ENCODE results near the gene BBS2. TPM values are rescaled to one million over a fixed set of nuclear protein-coding genes. Genes with fewer than 3 reads are reported as not detected.

Gene BBS2
- total and polyA plus RNA-seq, 2 experiments from 2014 or later, result 31.5 to 39.0 TPM

DNA sequence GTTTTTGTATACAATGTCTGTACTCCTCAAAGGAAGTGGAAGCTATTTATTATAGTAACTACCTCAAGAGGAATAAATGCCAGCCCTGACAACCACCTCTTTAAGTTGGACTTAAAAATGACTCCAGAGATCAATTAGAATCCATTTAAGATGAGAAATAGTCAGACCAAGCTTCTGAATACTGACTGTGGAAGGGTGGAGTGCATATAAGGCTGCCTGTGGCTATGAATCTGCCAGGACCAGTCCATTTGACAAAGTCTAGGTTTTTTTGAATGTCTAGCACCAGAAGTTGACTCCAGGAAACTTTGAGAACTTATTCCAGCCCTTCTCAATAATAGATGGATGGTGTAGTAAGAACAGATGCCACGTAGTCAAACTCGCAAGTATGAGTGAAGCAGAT lies 53.5 kb downstream of the BBS2 start:
- no peaks in the 10 kb centered on the region for H3K36me3 ChIP-seq (replicated peaks; ENCODE audit: insufficient read depth, low read depth)
- H3K4me3 ChIP-seq, result no peak overlapping the region
- H3K27ac ChIP-seq, result no peak overlapping the region
- H3K4me2 ChIP-seq, result no peak overlapping the region
- TF ChIP-seq EZH2phosphoT487 (IDR thresholded peaks at IDR 0.05; ENCODE audit: low read depth, severe bottlenecking, unreplicated experiment), result no peak
- no peak for TF ChIP-seq EZH2 (IDR thresholded peaks at IDR 0.05; ENCODE audit: borderline replicate concordance)
- TF ChIP-seq, protein P1, sequence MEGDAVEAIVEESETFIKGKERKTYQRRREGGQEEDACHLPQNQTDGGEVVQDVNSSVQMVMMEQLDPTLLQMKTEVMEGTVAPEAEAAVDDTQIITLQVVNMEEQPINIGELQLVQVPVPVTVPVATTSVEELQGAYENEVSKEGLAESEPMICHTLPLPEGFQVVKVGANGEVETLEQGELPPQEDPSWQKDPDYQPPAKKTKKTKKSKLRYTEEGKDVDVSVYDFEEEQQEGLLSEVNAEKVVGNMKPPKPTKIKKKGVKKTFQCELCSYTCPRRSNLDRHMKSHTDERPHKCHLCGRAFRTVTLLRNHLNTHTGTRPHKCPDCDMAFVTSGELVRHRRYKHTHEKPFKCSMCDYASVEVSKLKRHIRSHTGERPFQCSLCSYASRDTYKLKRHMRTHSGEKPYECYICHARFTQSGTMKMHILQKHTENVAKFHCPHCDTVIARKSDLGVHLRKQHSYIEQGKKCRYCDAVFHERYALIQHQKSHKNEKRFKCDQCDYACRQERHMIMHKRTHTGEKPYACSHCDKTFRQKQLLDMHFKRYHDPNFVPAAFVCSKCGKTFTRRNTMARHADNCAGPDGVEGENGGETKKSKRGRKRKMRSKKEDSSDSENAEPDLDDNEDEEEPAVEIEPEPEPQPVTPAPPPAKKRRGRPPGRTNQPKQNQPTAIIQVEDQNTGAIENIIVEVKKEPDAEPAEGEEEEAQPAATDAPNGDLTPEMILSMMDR (IDR thresholded peaks at IDR 0.05; ENCODE audit: poor library complexity), result no peak
- DNase-seq (ENCODE audit: low spot score), result no peak
- 94% methylated on average over 2 of the region's 2 CpGs for WGBS (ENCODE audit: low lambda C conversion rate, missing lambda C conversion rate)
- H3K27me3 ChIP-seq, result no peaks in the 10 kb centered on the region
- no peaks in the 10 kb centered on the region for H3K79me2 ChIP-seq
- no peaks in the 10 kb centered on the region for H3K9me3 ChIP-seq (ENCODE audit: low read depth)
- no peaks in the 10 kb centered on the region for H3K4me1 ChIP-seq (ENCODE audit: insufficient read depth)
- no peaks in the 10 kb centered on the region for H4K20me1 ChIP-seq (ENCODE audit: insufficient read depth, poor library complexity, severe bottlenecking)
- no peak overlapping the region for H2AFZ ChIP-seq
- H3K9me2 ChIP-seq (replicated peaks; ENCODE audit: insufficient read depth), result no peaks in the 10 kb centered on the region

DNA sequence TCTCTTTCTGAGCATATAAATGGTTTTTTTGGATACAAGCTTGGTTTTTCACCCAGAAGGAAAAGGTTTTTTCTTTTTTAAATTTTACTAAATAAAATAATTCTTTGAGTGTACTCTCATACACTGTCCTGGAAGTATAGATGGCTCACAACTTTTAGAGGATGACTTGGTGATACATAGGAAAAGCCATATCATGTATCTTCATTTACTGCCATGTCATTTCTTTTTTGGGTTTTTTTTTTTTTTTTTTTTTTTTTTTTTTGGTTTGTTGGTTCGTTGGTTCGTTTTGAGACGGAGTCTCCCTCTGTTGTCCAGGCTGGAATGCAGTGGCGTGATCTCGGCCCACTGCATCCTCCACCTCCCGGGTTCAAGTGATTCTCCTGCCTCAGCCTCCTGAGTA lies 56.7 kb downstream of the BBS2 start:
- Histone ChIP-seq H3K79me2 (no peaks in the 10 kb centered on the region), H3K27ac (no peak overlapping the region), H3K9me3 (ENCODE audit: low read depth) (no peaks in the 10 kb centered on the region), H3K36me3 (replicated peaks; ENCODE audit: insufficient read depth, low read depth) (no peaks in the 10 kb centered on the region), H2AFZ (no peak overlapping the region), H4K20me1 (ENCODE audit: insufficient read depth, poor library complexity, severe bottlenecking) (no peaks in the 10 kb centered on the region), H3K4me3 (no peak overlapping the region), H3K4me1 (ENCODE audit: insufficient read depth) (no peaks in the 10 kb centered on the region), H3K4me2 (no peak overlapping the region), H3K9me2 (replicated peaks; ENCODE audit: insufficient read depth) (no peaks in the 10 kb centered on the region), H3K27me3 (no peaks in the 10 kb centered on the region)
- DNase-seq (ENCODE audit: low spot score), result no peak
- TF ChIP-seq EZH2phosphoT487 (IDR thresholded peaks at IDR 0.05; ENCODE audit: low read depth, severe bottlenecking, unreplicated experiment) (no peak), EZH2 (IDR thresholded peaks at IDR 0.05; ENCODE audit: borderline replicate concordance) (no peak)
- TF ChIP-seq, protein P1 (IDR thresholded peaks at IDR 0.05; ENCODE audit: poor library complexity), result no peak
- 96% methylated on average over 6 of the region's 6 CpGs for WGBS (ENCODE audit: low lambda C conversion rate, missing lambda C conversion rate)

DNA sequence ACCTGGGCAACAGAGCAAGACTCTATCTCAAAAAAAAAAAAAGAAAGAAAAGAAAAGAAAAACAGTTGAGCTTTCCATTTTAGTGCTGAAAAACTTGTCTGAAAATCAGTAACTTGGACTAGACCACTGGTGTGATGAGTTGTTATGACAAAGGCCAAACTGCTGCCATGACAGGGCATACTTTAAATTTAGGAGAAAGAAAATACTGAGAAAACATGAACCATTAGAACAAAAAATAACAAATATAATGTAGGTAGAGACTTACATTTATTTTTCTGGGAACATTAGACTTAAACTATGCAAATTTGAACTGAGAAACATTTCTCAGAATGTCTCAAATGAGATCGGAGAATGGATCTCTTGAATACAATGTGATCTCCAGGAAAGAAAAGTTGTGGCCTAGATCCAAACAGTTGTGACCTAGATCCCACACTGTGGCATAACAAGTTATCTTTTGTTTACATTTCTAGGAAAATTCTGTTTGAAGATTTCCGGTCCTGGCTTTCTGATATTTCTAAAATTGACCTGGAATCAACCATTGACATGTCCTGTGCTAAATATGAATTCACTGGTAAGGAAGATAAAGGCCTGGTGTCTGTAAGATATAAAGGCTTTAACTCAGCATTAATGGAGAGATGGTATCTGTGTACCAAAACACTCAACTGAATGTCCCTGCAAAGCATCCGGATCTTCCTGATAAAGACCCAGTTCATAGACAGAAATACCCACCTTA lies 57.6 kb downstream of the BBS2 start:
- Histone ChIP-seq H3K9me2 (replicated peaks; ENCODE audit: insufficient read depth) (no peaks in the 10 kb centered on the region), H3K9me3 (ENCODE audit: low read depth) (no peaks in the 10 kb centered on the region), H3K27ac (no peak overlapping the region), H3K4me2 (no peak overlapping the region), H3K4me3 (no peak overlapping the region), H4K20me1 (ENCODE audit: insufficient read depth, poor library complexity, severe bottlenecking) (no peaks in the 10 kb centered on the region), H3K4me1 (ENCODE audit: insufficient read depth) (no peaks in the 10 kb centered on the region), H3K27me3 (no peaks in the 10 kb centered on the region), H3K36me3 (replicated peaks; ENCODE audit: insufficient read depth, low read depth) (no peaks in the 10 kb centered on the region), H2AFZ (no peak overlapping the region), H3K79me2 (no peaks in the 10 kb centered on the region)
- WGBS (ENCODE audit: low lambda C conversion rate, missing lambda C conversion rate), result 88% methylated on average over 3 of the region's 3 CpGs
- TF ChIP-seq EZH2phosphoT487 (IDR thresholded peaks at IDR 0.05; ENCODE audit: low read depth, severe bottlenecking, unreplicated experiment) (no peak), EZH2 (IDR thresholded peaks at IDR 0.05; ENCODE audit: borderline replicate concordance) (no peak)
- TF ChIP-seq, protein P1 (IDR thresholded peaks at IDR 0.05; ENCODE audit: poor library complexity), result no peak
- no peak for DNase-seq (ENCODE audit: low spot score)

Measured in hepatocyte (in vitro differentiated cells).